Gastrocnemius medialis (tissue), 4 donors: ENCODE results near the gene BIN2.

Experiments used
- CTCF ChIP-seq, 5 experiments: fragments of 450-650 bp in 3 of 5; fragments of 200-600 bp in 2 of 5; sonication (generic) in 2 of 5; IDR thresholded peaks in 4 of 5; conservative IDR thresholded peaks in 1 of 5; 1 replicate in 4 of 5; 2 replicates in 1 of 5; pipeline ENCODE4 v1.5.1; 2016 to 2019; ENCODE audit warnings: antibody characterized with exemption in 5 of 5, mild to moderate bottlenecking in 3 of 5, moderate library complexity in 3 of 5
- POLR2A ChIP-seq, 2 donors: fragments of 450-650 bp; IDR thresholded peaks; one replicate each; pipeline ENCODE4 v1.6.1; 2017; ENCODE audit warnings: antibody characterized with exemption in 2 of 2, mild to moderate bottlenecking in 2 of 2, moderate library complexity in 2 of 2

GRCh38 chr12:51343201-51343600, 19.2 kb upstream of the BIN2 start:
- no peak for TF ChIP-seq CTCF (IDR thresholded peaks at IDR 0.05 in 4 of 5, conservative IDR thresholded peaks at IDR 0.05 in 1 of 5)
- no peak for TF ChIP-seq POLR2A (IDR thresholded peaks at IDR 0.05)
